ENCODE data around the gene VMP1.

DNA sequence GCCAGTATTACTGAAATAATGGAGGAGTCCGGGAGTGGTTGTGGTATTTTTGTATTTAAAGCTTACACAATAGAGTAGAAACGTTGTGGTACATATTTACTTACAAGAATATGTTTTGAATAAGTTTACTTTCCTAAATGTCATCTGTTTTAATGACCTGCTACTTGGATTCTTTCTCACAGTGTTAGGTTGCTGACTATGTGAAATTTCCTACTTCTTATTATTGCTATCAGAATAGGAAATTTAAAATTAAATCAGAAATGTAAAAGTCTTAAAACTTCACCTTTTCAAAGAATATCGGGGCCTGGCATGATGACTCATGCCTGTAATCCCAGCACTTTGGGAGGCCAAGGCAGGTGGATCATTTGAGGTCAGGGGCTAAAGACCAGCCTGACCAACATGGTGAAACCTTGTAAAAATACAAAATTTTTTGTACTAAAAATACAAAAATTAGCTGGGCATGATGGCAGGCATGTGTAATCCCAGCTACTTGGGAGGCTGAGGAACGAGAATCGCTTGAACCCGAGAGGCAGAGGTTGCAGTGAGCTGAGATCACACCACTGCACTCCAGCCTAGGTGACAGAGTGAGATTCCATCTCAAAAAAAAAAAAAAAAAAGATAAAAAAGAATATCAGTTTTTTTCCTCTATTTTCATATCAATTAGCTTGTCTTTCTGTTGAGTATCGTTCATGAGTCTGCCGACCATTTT lies 77.8 kb downstream of the VMP1 start:
- TF ChIP-seq CTCF (IDR thresholded peaks at IDR 0.05) = no peak
- TF ChIP-seq POLR2A (IDR thresholded peaks at IDR 0.05) = no peak
